Measurements from ENCODE around the gene MACROD2. TPM values are rescaled to one million over a fixed set of nuclear protein-coding genes. Genes with fewer than 3 reads are reported as not detected.

MACROD2 gene
- total RNA-seq, 2 donors from 2014 or later = 8.0 to 19.4 TPM

DNA sequence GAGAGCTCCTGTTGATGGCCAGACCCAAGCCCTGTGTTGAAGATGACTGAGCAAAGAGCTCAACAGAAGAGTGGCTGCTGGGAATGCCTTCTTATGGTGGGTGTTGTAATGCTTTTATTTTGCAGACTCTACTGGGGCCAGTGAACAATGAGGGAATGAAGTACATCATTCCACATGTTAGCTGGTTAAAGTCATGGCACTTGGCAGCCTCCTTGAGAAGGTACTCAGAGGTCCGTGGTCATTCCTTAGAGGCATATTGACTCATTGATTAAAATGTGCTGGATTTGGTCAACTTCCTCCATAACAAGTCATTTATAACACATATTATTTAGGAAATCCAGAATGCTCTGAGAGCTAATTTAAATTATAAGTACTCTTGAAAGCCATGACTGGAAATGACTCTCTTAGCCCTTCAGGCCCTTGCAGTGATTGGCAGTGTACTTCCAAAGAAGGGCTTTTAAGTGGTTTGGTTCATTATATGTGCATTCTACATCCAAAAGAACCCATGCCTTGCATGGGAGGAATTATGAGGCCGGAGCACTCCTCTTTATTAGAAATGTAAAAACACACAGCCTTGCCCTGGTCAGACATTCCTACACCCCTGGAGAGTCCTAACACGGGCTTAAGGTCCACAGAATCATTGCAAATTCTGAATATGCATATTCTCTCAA is 1601.0 kb downstream of the MACROD2 start:
- no peak overlapping the region for H3K27ac ChIP-seq
- no peaks in the 10 kb centered on the region for H3K4me1 ChIP-seq (replicated peaks)
- no peaks in the 10 kb centered on the region for H3K36me3 ChIP-seq
- TF ChIP-seq POLR2A (IDR thresholded peaks at IDR 0.05) (no peak), POLR2AphosphoS5 (IDR thresholded peaks at IDR 0.05) (no peak)
- TF ChIP-seq, protein P1, sequence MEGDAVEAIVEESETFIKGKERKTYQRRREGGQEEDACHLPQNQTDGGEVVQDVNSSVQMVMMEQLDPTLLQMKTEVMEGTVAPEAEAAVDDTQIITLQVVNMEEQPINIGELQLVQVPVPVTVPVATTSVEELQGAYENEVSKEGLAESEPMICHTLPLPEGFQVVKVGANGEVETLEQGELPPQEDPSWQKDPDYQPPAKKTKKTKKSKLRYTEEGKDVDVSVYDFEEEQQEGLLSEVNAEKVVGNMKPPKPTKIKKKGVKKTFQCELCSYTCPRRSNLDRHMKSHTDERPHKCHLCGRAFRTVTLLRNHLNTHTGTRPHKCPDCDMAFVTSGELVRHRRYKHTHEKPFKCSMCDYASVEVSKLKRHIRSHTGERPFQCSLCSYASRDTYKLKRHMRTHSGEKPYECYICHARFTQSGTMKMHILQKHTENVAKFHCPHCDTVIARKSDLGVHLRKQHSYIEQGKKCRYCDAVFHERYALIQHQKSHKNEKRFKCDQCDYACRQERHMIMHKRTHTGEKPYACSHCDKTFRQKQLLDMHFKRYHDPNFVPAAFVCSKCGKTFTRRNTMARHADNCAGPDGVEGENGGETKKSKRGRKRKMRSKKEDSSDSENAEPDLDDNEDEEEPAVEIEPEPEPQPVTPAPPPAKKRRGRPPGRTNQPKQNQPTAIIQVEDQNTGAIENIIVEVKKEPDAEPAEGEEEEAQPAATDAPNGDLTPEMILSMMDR (IDR thresholded peaks at IDR 0.05) = no peak
- no peak for DNase-seq (ENCODE audit: low spot score)
- no peaks in the 10 kb centered on the region for H3K27me3 ChIP-seq (replicated peaks; ENCODE audit: insufficient read depth)
- WGBS = 92% methylated on average over 3 of the region's 3 CpGs
- H3K4me3 ChIP-seq = no peak overlapping the region
- intact Hi-C loops (cut with DNase I) = no loop called here
- H3K9me3 ChIP-seq = no peaks in the 10 kb centered on the region

DNA sequence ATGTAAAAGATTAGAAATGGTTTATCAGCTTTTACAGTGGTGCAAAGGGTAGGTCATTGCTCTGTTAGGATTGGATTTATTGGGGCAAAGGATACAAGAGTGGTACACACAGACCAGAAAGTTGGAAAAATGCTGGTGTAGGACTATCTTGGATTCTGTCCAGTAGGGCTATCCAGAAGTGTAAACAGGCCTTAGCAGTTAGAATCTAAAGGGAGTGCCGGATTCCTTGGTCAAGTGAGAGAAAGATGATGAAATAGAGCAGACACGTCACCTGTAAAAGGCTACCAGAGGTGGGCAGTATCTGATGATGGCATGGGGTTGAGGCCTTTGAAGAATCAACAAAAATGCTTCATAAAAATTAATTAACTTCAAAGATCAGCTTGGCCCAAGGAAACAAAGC is 1602.0 kb downstream of the MACROD2 start:
- TF ChIP-seq, protein P1 (IDR thresholded peaks at IDR 0.05) = no peak
- no peak for TF ChIP-seq POLR2AphosphoS5 (IDR thresholded peaks at IDR 0.05)
- TF ChIP-seq POLR2A (IDR thresholded peaks at IDR 0.05) = no peak
- Histone ChIP-seq H3K9me3 (no peaks in the 10 kb centered on the region), H3K27me3 (replicated peaks; ENCODE audit: insufficient read depth) (no peaks in the 10 kb centered on the region), H3K4me1 (replicated peaks) (no peaks in the 10 kb centered on the region), H3K27ac (no peak overlapping the region), H3K36me3 (no peaks in the 10 kb centered on the region), H3K4me3 (no peak overlapping the region)
- 91% methylated on average over 2 of the region's 2 CpGs for WGBS
- no peak for DNase-seq (ENCODE audit: low spot score)
- intact Hi-C loops (cut with DNase I) = no loop called here

DNA sequence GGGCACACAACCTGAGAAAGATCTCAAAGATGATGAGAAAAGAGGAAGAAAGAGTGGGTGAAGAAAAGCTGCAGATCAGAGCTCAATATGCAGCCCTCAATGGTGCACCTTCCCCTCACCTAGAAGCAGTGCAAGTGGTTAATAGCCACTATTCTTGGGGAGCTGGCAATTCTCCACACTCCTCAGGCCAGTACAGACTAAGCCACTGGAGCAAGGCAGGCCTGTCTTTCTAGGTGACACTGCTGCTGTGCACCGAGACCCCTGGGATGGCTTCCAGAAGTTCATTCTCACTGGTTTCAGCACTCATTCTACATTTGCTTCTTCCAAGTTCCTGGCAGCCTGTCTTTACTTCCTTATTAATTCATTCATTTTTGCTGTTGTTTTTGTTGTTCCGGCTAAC is 1604.6 kb downstream of the MACROD2 start:
- TF ChIP-seq POLR2A (IDR thresholded peaks at IDR 0.05) = no peak
- TF ChIP-seq, protein P1 (IDR thresholded peaks at IDR 0.05) = no peak
- no peak for TF ChIP-seq POLR2AphosphoS5 (IDR thresholded peaks at IDR 0.05)
- Histone ChIP-seq H3K4me1 (replicated peaks) (no peaks in the 10 kb centered on the region), H3K9me3 (no peaks in the 10 kb centered on the region), H3K27me3 (replicated peaks; ENCODE audit: insufficient read depth) (no peaks in the 10 kb centered on the region), H3K27ac (no peak overlapping the region), H3K4me3 (no peak overlapping the region), H3K36me3 (no peaks in the 10 kb centered on the region)
- WGBS = 71% methylated on average over 2 of the region's 2 CpGs
- DNase-seq (ENCODE audit: low spot score) = no peak
- intact Hi-C loops (cut with DNase I) = no loop called here

DNA sequence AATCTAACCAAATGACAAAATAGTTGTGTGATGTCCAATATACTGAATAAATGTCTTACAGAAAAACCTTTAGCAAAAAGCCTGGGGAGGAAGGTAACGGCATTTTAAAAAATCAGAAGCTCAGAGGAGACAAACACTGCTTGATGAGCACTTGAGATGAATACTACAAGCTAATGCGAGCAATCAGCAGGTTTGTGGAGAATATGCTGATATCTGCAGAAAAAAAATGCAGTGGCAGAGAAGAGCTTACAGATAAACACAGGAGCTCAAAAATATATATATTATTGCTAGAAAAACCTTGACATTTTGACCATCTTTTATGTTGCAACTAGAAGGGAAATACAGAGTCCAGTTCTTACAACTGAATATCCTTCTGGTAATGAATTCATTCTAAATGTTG is 1605.2 kb downstream of the MACROD2 start:
- Histone ChIP-seq H3K27me3 (replicated peaks; ENCODE audit: insufficient read depth) (no peaks in the 10 kb centered on the region), H3K4me1 (replicated peaks) (no peaks in the 10 kb centered on the region), H3K36me3 (no peaks in the 10 kb centered on the region), H3K9me3 (no peaks in the 10 kb centered on the region), H3K4me3 (no peak overlapping the region), H3K27ac (no peak overlapping the region)
- WGBS = 97% methylated on average over 2 of the region's 2 CpGs
- TF ChIP-seq, protein P1 (IDR thresholded peaks at IDR 0.05) = no peak
- TF ChIP-seq POLR2A (IDR thresholded peaks at IDR 0.05) (no peak), POLR2AphosphoS5 (IDR thresholded peaks at IDR 0.05) (no peak)
- no peak for DNase-seq (ENCODE audit: low spot score)
- intact Hi-C loops (cut with DNase I) = no loop called here

DNA sequence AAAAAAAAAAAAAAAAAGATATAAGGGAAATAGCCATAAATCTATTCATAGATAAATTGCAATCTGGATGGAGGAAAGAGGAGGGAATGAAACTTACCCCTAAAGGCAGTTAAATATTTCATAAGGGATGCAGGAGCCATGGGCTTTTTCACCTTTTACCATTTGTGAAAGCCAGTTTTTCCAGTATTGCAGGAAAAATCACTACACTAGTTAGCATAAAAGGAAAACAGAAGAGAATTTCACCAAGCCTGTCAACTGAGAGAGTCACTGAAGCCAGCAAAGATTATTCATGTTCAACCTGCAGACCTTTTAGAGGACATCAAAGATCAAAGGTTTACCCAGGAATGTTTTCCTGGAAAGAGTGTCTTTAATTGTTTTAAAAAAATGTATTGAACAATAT is 1608.2 kb downstream of the MACROD2 start:
- TF ChIP-seq POLR2AphosphoS5 (IDR thresholded peaks at IDR 0.05) = no peak
- no peaks in the 10 kb centered on the region for H3K9me3 ChIP-seq
- H3K4me3 ChIP-seq = no peak overlapping the region
- no peaks in the 10 kb centered on the region for H3K36me3 ChIP-seq
- H3K4me1 ChIP-seq (replicated peaks) = no peaks in the 10 kb centered on the region
- no peak overlapping the region for H3K27ac ChIP-seq
- intact Hi-C loops (cut with DNase I) = no loop called here
- no peak for DNase-seq (ENCODE audit: low spot score)
- H3K27me3 ChIP-seq (replicated peaks; ENCODE audit: insufficient read depth) = no peaks in the 10 kb centered on the region
